K562 (cell line): Measurements from ENCODE around the gene EPM2A. TPM values are rescaled to one million over a fixed set of nuclear protein-coding genes. Genes with fewer than 3 reads are reported as not detected.

Source experiments
- ATAC-seq: fragments of 200-7000 bp; cut with Tn5 transposase; 3 replicates; pipeline ENCODE4 v1.9.1; 2020; ENCODE audit warnings: moderate library complexity
- BruUV-seq: library from RNA; stranded (reverse); fragments of 400-500 nt; replicated peaks from 2 replicates; lab custom pipeline; 2021; lab: Mats Ljungman, UMichigan
- CTCF ChIA-PET: fragments of 300-600 bp; formaldehyde crosslinking; extraction: SDS; loops from one replicate; lab custom pipeline; 2021; ENCODE audit warnings: low intra/inter-chr PET ratio; lab: Yijun Ruan, JAX
- POLR2A ChIA-PET: fragments of 300-600, 350-650 bp; sonication (Branson Sonifier 250); formaldehyde crosslinking; extraction: SDS; loops from one replicate; lab custom pipeline; 2021; ENCODE audit warnings: antibody characterized with exemption, inconsistent platforms; lab: Yijun Ruan, JAX
- DNase-seq, 4 experiments: peaks; one replicate each; pipeline versions ENCODE4 v3.0.0 to v3.0.0-alpha.2; 2011 to 2018; ENCODE audit warnings: low spot score in 3 of 4, mixed read lengths in 3 of 4; ENCODE audit errors: extremely low read depth in 1 of 4
- FAIRE-seq: peaks from 2 replicates; lab custom pipeline; 2011; peaks lifted over from hg19 to GRCh38; lab: Jason Lieb, UNC
- H2AFZ ChIP-seq: 2 replicates; pipeline ENCODE4 v1.6.0; 2011; ENCODE audit warnings: low read depth, low read length, control low read depth, inconsistent platforms
- H3K27ac ChIP-seq: fragments of 200-600 bp; 3 replicates; pipeline ENCODE4 v1.8.0; 2011; ENCODE audit warnings: low read depth, mild to moderate bottlenecking, control low read depth, inconsistent platforms, low read length, moderate library complexity, mixed read lengths; ENCODE audit errors: extremely low read depth
- H3K27me3 ChIP-seq, 2 experiments: fragments of 300-600 bp in 1 of 2; 2 replicates in 1 of 2; 3 replicates in 1 of 2; pipeline versions ENCODE4 v1.6.0 to v1.8.0; 2011; ENCODE audit warnings: inconsistent platforms in 2 of 2, low read length in 2 of 2, mild to moderate bottlenecking in 1 of 2, mixed read lengths in 1 of 2, moderate library complexity in 1 of 2; ENCODE audit not compliant: control insufficient read depth in 2 of 2, insufficient read depth in 2 of 2
- H3K36me3 ChIP-seq: fragments of 300-600 bp; 3 replicates; pipeline ENCODE4 v1.8.0; 2011; ENCODE audit warnings: mild to moderate bottlenecking, low read length, inconsistent platforms; ENCODE audit not compliant: control insufficient read depth, insufficient read depth
- H3K4me1 ChIP-seq, 2 experiments: fragments of 200-600 bp in 1 of 2; replicated peaks in 1 of 2; 2 replicates in 1 of 2; 3 replicates in 1 of 2; pipeline versions ENCODE4 v1.5.1 to v1.8.0; 2011; ENCODE audit warnings: inconsistent platforms in 2 of 2, low read length in 2 of 2, mild to moderate bottlenecking in 1 of 2, mixed read lengths in 1 of 2, moderate library complexity in 1 of 2; ENCODE audit not compliant: control insufficient read depth in 2 of 2, insufficient read depth in 2 of 2
- H3K4me2 ChIP-seq: 2 replicates; pipeline ENCODE4 v1.6.1; 2011; ENCODE audit warnings: low read length, control low read depth, inconsistent platforms, mixed read lengths; ENCODE audit not compliant: insufficient read depth
- H3K4me3 ChIP-seq: fragments of 200-600 bp; sonication (generic), shearing (Covaris generic); 2 replicates; pipeline ENCODE4 v1.5.1; 2016; ENCODE audit warnings: control low read depth, inconsistent platforms
- H3K79me2 ChIP-seq: fragments of 200-600 bp; 3 replicates; pipeline ENCODE4 v1.8.0; 2011; ENCODE audit warnings: low read length, inconsistent platforms; ENCODE audit not compliant: control insufficient read depth, insufficient read depth
- H3K9ac ChIP-seq, 2 experiments: 2 replicates each; pipeline versions ENCODE4 v1.6.0 to v1.6.1; 2011; ENCODE audit warnings: low read depth in 2 of 2, low read length in 2 of 2, control low read depth in 1 of 2, inconsistent platforms in 1 of 2, mild to moderate bottlenecking in 1 of 2, mixed read lengths in 1 of 2; ENCODE audit not compliant: insufficient read depth in 1 of 2
- H3K9me1 ChIP-seq: one replicate; pipeline ENCODE4 v1.6.0; 2011; ENCODE audit warnings: inconsistent platforms, mild to moderate bottlenecking, low read length, moderate library complexity; ENCODE audit not compliant: control insufficient read depth, insufficient read depth
- H3K9me3 ChIP-seq: replicated peaks from 2 replicates; pipeline ENCODE4 v1.5.1; 2011; ENCODE audit warnings: low read depth, low read length, inconsistent platforms; ENCODE audit not compliant: control insufficient read depth, insufficient read depth
- H4K20me1 ChIP-seq: replicated peaks from 2 replicates; pipeline ENCODE4 v1.6.1; 2011; ENCODE audit warnings: low read length, inconsistent platforms, mixed read lengths; ENCODE audit not compliant: control insufficient read depth, insufficient read depth
- ARID1B ChIP-seq: fragments of 450-650 bp; IDR thresholded peaks from 2 replicates; pipeline ENCODE4 v1.6.1; 2016; ENCODE audit warnings: antibody characterized with exemption, mild to moderate bottlenecking, inconsistent platforms
- EP400 ChIP-seq: fragments of 450-650 bp; IDR thresholded peaks from 2 replicates; pipeline ENCODE4 v1.6.1; 2017; ENCODE audit warnings: antibody characterized with exemption, mild to moderate bottlenecking, moderate library complexity
- FOXJ3 ChIP-seq: sonication (generic); formaldehyde crosslinking; IDR thresholded peaks from 2 replicates; pipeline ENCODE4 v1.4.0; 2020; ENCODE audit warnings: mild to moderate bottlenecking, missing genetic modification reagents
- FOXM1 ChIP-seq, 2 experiments: fragments of 450-650 bp in 1 of 2; sonication (generic) in 1 of 2; formaldehyde crosslinking in 1 of 2; IDR thresholded peaks; 2 replicates each; pipeline versions ENCODE4 v1.6.1 to v1.9.0; 2017 to 2022; ENCODE audit warnings: low read depth in 2 of 2, mild to moderate bottlenecking in 2 of 2, missing genetic modification reagents in 1 of 2, moderate library complexity in 1 of 2
- ZNF778 ChIP-seq: fragments of 450-650 bp; formaldehyde crosslinking; IDR thresholded peaks from 2 replicates; pipeline ENCODE4 v1.4.0; 2020; ENCODE audit warnings: mild to moderate bottlenecking, moderate library complexity
- WGBS: fragments of 100-300 bp; shearing (Covaris generic); methylation state at CpG from one replicate; pipeline ENCODE4 v1.1.6; 2016; ENCODE audit warnings: low coverage, mixed read lengths; ENCODE audit not compliant: insufficient coverage; ENCODE audit errors: missing lambda C conversion rate; 5-methylcytosine and 5-hydroxymethylcytosine counted together
- in situ Hi-C: fragments of 300-500 bp; cut with MboI; formaldehyde crosslinking; loops from 4 replicates; pipeline ENCODE4 v1.15.0; 2018; ENCODE audit warnings: inconsistent platforms, mixed read lengths
- intact Hi-C: fragments of 100-400 bp; cut with micrococcal nuclease; formaldehyde crosslinking; loops from 2 replicates; pipeline ENCODE4 v1.14.2; 2022
- polyA plus RNA-seq, 8 experiments: library from polyadenylated mRNA; depleted of rRNA in 4 of 8; stranded (reverse) in 5 of 8; unstranded in 3 of 8; fragments of >200 nt; fragmentation: Nextera tagmentation in 2 of 8; fragmentation: Illumina TruSeq in 1 of 8; extraction: Ambion mirVana in 2 of 8; extraction: Trizol in 1 of 8; gene quantifications; 2 replicates each; pipeline versions ENCODE4 v1.2.1 to v1.2.3, GENCODE V29; 2011 to 2014; ENCODE audit warnings: inconsistent platforms in 1 of 8, missing spikeins in 1 of 8
- total RNA-seq, 7 experiments: library from RNA; depleted of rRNA in 6 of 7; stranded (reverse); fragments of >200 nt in 6 of 7; fragmentation: Illumina TruSeq in 2 of 7; extraction: Trizol in 2 of 7; gene quantifications; 2 replicates each; pipeline versions ENCODE4 v1.2.1 to v1.2.3, GENCODE V29; 2011 to 2021; ENCODE audit warnings: low replicate concordance in 1 of 7
- TF ChIP-seq, protein P1 (sequence below): fragments of 150-350 bp; conservative IDR thresholded peaks from 2 replicates; pipeline ENCODE4 v1.6.1; 2014; ENCODE audit warnings: low read length
- TF ChIP-seq, protein P2 (sequence below): fragments of 450-650 bp; IDR thresholded peaks from 2 replicates; pipeline ENCODE4 v1.6.1; 2018; ENCODE audit not compliant: partially characterized antibody
- TF ChIP-seq, protein P3 (sequence below), 2 experiments: fragments of 200-800 bp in 1 of 2; sonication (Bioruptor generic) in 1 of 2; sonication (generic) in 1 of 2; formaldehyde crosslinking in 1 of 2; IDR thresholded peaks in 1 of 2; conservative IDR thresholded peaks in 1 of 2; 2 replicates each; pipeline versions ENCODE4 v1.5.0 to v1.6.1; 2016 to 2020; ENCODE audit warnings: missing compliant biosample characterization in 1 of 2, missing genetic modification characterization in 1 of 2, missing genetic modification reagents in 1 of 2

EPM2A gene
- total and polyA plus RNA-seq, 9 of the 15 experiments (the other 6 are each of a cell fraction or from before 2014, with no cell fraction given), result 0.35 to 5.3 (median 2.5) TPM

DNA sequence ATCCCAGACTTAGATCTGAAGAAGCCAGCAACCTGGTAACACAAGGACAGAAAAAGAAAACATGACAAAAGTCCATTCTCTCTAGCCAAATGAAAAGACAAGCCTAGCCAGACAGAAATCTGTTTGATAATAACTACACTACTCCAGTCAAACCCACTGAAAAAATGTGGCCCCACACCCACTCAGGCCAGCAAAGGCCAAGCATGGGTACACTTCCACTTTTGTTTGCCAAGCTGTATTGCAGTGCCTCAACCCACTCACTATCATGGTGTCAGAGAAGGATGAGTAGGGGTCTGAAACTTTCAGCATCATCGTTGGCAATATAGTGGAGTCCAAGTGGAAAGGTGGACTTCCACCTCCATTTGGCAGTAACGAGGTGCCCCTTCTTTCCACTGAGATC is 45.8 kb downstream of the EPM2A start:
- intact Hi-C loops (no loop called here), in situ Hi-C loops (no loop called here)

More for the DNA sequence above, 45.8 kb downstream of the EPM2A start:
- H3K36me3 ChIP-seq, result no peaks in the 10 kb centered on the region
- no peaks in the 10 kb centered on the region for H3K79me2 ChIP-seq
- no peaks in the 10 kb centered on the region for H4K20me1 ChIP-seq
- BruUV-seq, result no TSS peak
- H3K27ac ChIP-seq, result no peak overlapping the region
- DNase-seq, result no peak
- no peaks in the 10 kb centered on the region for H3K9me1 ChIP-seq
- ChIA-PET CTCF (no interaction called here), POLR2A (no interaction called here)
- TF ChIP-seq EP400, result no peak
- no peak for TF ChIP-seq ARID1B
- TF ChIP-seq, protein P1, sequence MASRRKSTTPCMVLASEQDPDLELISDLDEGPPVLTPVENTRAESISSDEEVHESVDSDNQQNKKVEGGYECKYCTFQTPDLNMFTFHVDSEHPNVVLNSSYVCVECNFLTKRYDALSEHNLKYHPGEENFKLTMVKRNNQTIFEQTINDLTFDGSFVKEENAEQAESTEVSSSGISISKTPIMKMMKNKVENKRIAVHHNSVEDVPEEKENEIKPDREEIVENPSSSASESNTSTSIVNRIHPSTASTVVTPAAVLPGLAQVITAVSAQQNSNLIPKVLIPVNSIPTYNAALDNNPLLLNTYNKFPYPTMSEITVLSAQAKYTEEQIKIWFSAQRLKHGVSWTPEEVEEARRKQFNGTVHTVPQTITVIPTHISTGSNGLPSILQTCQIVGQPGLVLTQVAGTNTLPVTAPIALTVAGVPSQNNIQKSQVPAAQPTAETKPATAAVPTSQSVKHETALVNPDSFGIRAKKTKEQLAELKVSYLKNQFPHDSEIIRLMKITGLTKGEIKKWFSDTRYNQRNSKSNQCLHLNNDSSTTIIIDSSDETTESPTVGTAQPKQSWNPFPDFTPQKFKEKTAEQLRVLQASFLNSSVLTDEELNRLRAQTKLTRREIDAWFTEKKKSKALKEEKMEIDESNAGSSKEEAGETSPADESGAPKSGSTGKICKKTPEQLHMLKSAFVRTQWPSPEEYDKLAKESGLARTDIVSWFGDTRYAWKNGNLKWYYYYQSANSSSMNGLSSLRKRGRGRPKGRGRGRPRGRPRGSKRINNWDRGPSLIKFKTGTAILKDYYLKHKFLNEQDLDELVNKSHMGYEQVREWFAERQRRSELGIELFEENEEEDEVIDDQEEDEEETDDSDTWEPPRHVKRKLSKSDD, result no peak
- TF ChIP-seq, protein P2, sequence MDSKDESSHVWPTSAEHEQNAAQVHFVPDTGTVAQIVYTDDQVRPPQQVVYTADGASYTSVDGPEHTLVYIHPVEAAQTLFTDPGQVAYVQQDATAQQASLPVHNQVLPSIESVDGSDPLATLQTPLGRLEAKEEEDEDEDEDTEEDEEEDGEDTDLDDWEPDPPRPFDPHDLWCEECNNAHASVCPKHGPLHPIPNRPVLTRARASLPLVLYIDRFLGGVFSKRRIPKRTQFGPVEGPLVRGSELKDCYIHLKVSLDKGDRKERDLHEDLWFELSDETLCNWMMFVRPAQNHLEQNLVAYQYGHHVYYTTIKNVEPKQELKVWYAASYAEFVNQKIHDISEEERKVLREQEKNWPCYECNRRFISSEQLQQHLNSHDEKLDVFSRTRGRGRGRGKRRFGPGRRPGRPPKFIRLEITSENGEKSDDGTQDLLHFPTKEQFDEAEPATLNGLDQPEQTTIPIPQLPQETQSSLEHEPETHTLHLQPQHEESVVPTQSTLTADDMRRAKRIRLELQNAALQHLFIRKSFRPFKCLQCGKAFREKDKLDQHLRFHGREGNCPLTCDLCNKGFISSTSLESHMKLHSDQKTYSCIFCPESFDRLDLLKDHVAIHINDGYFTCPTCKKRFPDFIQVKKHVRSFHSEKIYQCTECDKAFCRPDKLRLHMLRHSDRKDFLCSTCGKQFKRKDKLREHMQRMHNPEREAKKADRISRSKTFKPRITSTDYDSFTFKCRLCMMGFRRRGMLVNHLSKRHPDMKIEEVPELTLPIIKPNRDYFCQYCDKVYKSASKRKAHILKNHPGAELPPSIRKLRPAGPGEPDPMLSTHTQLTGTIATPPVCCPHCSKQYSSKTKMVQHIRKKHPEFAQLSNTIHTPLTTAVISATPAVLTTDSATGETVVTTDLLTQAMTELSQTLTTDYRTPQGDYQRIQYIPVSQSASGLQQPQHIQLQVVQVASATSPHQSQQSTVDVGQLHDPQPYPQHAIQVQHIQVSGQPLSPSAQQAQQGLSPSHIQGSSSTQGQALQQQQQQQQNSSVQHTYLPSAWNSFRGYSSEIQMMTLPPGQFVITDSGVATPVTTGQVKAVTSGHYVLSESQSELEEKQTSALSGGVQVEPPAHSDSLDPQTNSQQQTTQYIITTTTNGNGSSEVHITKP, result no peak
- TF ChIP-seq FOXM1 (IDR thresholded peaks at IDR 0.05; ENCODE audit: low read depth), result no peak
- TF ChIP-seq FOXM1 (CRISPR knock-in tag; IDR thresholded peaks at IDR 0.05; ENCODE audit: low read depth), result no peak
- no peak for TF ChIP-seq FOXJ3
- TF ChIP-seq, protein P3, sequence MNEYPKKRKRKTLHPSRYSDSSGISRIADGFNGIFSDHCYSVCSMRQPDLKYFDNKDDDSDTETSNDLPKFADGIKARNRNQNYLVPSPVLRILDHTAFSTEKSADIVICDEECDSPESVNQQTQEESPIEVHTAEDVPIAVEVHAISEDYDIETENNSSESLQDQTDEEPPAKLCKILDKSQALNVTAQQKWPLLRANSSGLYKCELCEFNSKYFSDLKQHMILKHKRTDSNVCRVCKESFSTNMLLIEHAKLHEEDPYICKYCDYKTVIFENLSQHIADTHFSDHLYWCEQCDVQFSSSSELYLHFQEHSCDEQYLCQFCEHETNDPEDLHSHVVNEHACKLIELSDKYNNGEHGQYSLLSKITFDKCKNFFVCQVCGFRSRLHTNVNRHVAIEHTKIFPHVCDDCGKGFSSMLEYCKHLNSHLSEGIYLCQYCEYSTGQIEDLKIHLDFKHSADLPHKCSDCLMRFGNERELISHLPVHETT (CRISPR knock-in tag; conservative IDR thresholded peaks at IDR 0.05 in 1 of 2, IDR thresholded peaks at IDR 0.05 in 1 of 2), result no peak
- no peak for TF ChIP-seq ZNF778 (CRISPR knock-in tag)
- H3K27me3 ChIP-seq, result no peaks in the 10 kb centered on the region
- no peak overlapping the region for H3K4me2 ChIP-seq
- FAIRE-seq, result no peak
- H3K4me3 ChIP-seq, result no peak overlapping the region
- 3% methylated on average over 2 of the region's 2 CpGs for WGBS
- H3K9ac ChIP-seq, result no peak overlapping the region
- no peak for ATAC-seq
- H2AFZ ChIP-seq, result no peak overlapping the region
- H3K9me3 ChIP-seq, result no peaks in the 10 kb centered on the region
- H3K4me1 ChIP-seq, result no peaks in the 10 kb centered on the region
